NCI-H2171 treated with DMSO at 0.1 percent for 48 hours (cell line): ENCODE data around the gene EPM2A.
A peak's percentile ranks its signal among the peaks of the same experiment; 100 is the strongest.

Experiments
- DNase-seq: peaks from one replicate; lab custom pipeline; 2025; lab: John Stamatoyannopoulos, UW

EPM2A gene

GRCh38 chr6:145602726-145603326, 132.5 kb downstream of the EPM2A start:
- no peak for DNase-seq

GRCh38 chr6:145601397-145601796, 133.9 kb downstream of the EPM2A start:
- DNase-seq: no peak

GRCh38 chr6:145600299-145600698, 135.0 kb downstream of the EPM2A start:
- no peak for DNase-seq

GRCh38 chr6:145588981-145589380, 146.3 kb downstream of the EPM2A start:
- peak; percentile 25 for DNase-seq

- peak; percentile 67 for DNase-seq
Observed at GRCh38 chr6:145587334-145587733, 148.0 kb downstream of the EPM2A start.

- no peak for DNase-seq
Observed at GRCh38 chr6:145583753-145584152, 151.6 kb downstream of the EPM2A start.
